Activated CD4-positive, CD25-positive, alpha-beta regulatory T cell (primary cell): ENCODE measurements around the gene NPAS1.
A peak's percentile ranks its signal among the peaks of the same experiment; 100 is the strongest.
"Not testable (repeated sequence)": the region's sequence is repeated elsewhere in the genome, so short reads cannot be mapped to it uniquely, and the experiment has no call there.

Source experiments
- DNase-seq, 4 experiments: peaks; one replicate each; lab custom pipeline; 2025; lab: John Stamatoyannopoulos, UW

Gene NPAS1

GRCh38 chr19:46992699-46993535 is 26.7 kb upstream of the NPAS1 start:
- no peak for DNase-seq

- DNase-seq = no peak
Observed at GRCh38 chr19:46993622-46994021, 26.0 kb upstream of the NPAS1 start.

- no peak for DNase-seq
Observed at GRCh38 chr19:46994141-46994686, 25.4 kb upstream of the NPAS1 start.

- no peak for DNase-seq
Observed at GRCh38 chr19:46995492-46995891, 24.1 kb upstream of the NPAS1 start.

GRCh38 chr19:46998445-46999125 is 21.1 kb upstream of the NPAS1 start:
- DNase-seq = no peak

GRCh38 chr19:46999377-46999776 is 20.3 kb upstream of the NPAS1 start:
- DNase-seq = no peak

GRCh38 chr19:46999878-47000277 is 19.8 kb upstream of the NPAS1 start:
- no peak for DNase-seq

GRCh38 chr19:47000373-47000772 is 19.3 kb upstream of the NPAS1 start:
- no peak for DNase-seq

GRCh38 chr19:47001584-47001983 is 18.1 kb upstream of the NPAS1 start:
- DNase-seq = no peak

- DNase-seq = no peak
Observed at GRCh38 chr19:47002106-47002766, 17.4 kb upstream of the NPAS1 start.

GRCh38 chr19:47002853-47003610 is 16.6 kb upstream of the NPAS1 start:
- DNase-seq = no peak

- DNase-seq = no peak
Observed at GRCh38 chr19:47003611-47004465, 15.8 kb upstream of the NPAS1 start.

GRCh38 chr19:47005164-47005641 is 14.4 kb upstream of the NPAS1 start:
- no peak for DNase-seq

GRCh38 chr19:47005873-47006272 is 13.8 kb upstream of the NPAS1 start:
- DNase-seq = no peak

- no peak for DNase-seq
Observed at GRCh38 chr19:47006496-47006895, 13.1 kb upstream of the NPAS1 start.

GRCh38 chr19:47010549-47010948 is 9.1 kb upstream of the NPAS1 start:
- not testable (repeated sequence) for DNase-seq

GRCh38 chr19:47012617-47013016 is 7.0 kb upstream of the NPAS1 start:
- no peak for DNase-seq

- peak; percentile 15 to 53 (median 36) for DNase-seq
Observed at GRCh38 chr19:47013041-47013517, 6.6 kb upstream of the NPAS1 start.

- no peak for DNase-seq
Observed at GRCh38 chr19:47018923-47019322, 714 bp upstream of the NPAS1 start.

GRCh38 chr19:47020132-47020805 is 632 bp downstream of the NPAS1 start:
- no peak for DNase-seq
